Upper lobe of left lung (tissue), 4 donors: ENCODE results near the gene DNAH8.

Experiments used
- EP300 ChIP-seq, 4 donors: sonication (generic); formaldehyde crosslinking; IDR thresholded peaks; one replicate each; pipeline ENCODE4 v1.5.1; 2017; ENCODE audit warnings: antibody characterized with exemption in 4 of 4, control low read depth in 2 of 4
- POLR2A ChIP-seq, 4 donors: fragments of 450-650 bp; IDR thresholded peaks; one replicate each; pipeline ENCODE4 v1.5.1; 2016 to 2017; ENCODE audit warnings: antibody characterized with exemption in 4 of 4, mild to moderate bottlenecking in 2 of 4
- POLR2AphosphoS5 ChIP-seq, 2 donors: sonication (generic); formaldehyde crosslinking; IDR thresholded peaks; one replicate each; pipeline ENCODE4 v1.5.1; 2017; ENCODE audit warnings: antibody characterized with exemption in 2 of 2
- TF ChIP-seq, protein P1 (sequence below), 6 experiments: fragments of 450-650 bp in 4 of 6; fragments of 200-600 bp in 2 of 6; sonication (generic) in 2 of 6; IDR thresholded peaks; one replicate each; pipeline ENCODE4 v1.5.1; 2016 to 2019; ENCODE audit warnings: antibody characterized with exemption in 6 of 6

DNA sequence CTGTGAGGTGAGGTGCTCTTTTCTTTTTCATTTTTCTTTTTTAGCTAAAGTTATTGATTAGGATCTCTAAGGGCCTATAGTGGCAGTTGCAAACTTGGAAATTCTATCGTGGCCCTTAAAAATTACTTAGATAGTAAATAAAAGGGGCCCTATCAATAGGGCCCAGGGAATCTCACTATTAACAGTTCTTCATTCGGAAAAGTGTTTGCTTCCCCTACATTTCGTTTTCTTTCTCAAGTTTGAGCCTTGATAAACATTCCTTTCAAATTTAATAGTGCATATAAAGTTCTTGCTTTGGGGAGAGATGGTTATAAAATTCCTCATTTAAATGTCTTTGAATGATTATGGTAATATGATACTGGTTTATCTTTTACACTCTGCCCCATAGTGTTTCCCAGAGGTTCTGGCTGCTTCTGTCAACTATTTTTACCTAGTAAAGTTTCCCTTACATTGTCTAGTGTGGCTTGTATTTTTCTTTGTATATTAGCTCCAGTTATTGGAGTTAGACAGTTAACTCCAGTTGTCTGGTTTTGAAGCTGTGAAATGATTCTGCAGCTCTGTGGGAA, 263.1 kb downstream of the DNAH8 start:
- TF ChIP-seq, protein P1, sequence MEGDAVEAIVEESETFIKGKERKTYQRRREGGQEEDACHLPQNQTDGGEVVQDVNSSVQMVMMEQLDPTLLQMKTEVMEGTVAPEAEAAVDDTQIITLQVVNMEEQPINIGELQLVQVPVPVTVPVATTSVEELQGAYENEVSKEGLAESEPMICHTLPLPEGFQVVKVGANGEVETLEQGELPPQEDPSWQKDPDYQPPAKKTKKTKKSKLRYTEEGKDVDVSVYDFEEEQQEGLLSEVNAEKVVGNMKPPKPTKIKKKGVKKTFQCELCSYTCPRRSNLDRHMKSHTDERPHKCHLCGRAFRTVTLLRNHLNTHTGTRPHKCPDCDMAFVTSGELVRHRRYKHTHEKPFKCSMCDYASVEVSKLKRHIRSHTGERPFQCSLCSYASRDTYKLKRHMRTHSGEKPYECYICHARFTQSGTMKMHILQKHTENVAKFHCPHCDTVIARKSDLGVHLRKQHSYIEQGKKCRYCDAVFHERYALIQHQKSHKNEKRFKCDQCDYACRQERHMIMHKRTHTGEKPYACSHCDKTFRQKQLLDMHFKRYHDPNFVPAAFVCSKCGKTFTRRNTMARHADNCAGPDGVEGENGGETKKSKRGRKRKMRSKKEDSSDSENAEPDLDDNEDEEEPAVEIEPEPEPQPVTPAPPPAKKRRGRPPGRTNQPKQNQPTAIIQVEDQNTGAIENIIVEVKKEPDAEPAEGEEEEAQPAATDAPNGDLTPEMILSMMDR (IDR thresholded peaks at IDR 0.05): no peak
- TF ChIP-seq EP300 (IDR thresholded peaks at IDR 0.05) (no peak), POLR2A (IDR thresholded peaks at IDR 0.05) (no peak), POLR2AphosphoS5 (IDR thresholded peaks at IDR 0.05) (no peak)
